Measurements from ENCODE around the gene CEMIP. TPM values are rescaled to one million over a fixed set of nuclear protein-coding genes. Genes with fewer than 3 reads are reported as not detected.

Gene CEMIP
- total and polyA plus RNA-seq, 2 experiments from 2014 or later, result 0.27 to 2.1 TPM

- Mint-ChIP-seq H3K27me3 (ENCODE audit: insufficient read depth, low read depth, poor library complexity) (peaks cover 4% of the 10 kb centered on the region), H3K36me3 (ENCODE audit: low read depth) (no peaks in the 10 kb centered on the region), H3K9me3 (no peaks in the 10 kb centered on the region), H3K27ac (no peak overlapping the region), H3K4me1 (peaks cover 25% of the 10 kb centered on the region), H3K4me3 (no peak overlapping the region)
- Histone ChIP-seq H3K4me3 (no peak overlapping the region), H3F3A (replicated peaks; ENCODE audit: low read depth) (no peaks in the 10 kb centered on the region), H3K9me2 (ENCODE audit: insufficient read depth) (no peaks in the 10 kb centered on the region), H3K79me2 (replicated peaks; ENCODE audit: insufficient read depth) (peaks cover 30% of the 10 kb centered on the region), H3K4me1 (ENCODE audit: insufficient read depth) (peaks cover 27% of the 10 kb centered on the region), H3K27me3 (ENCODE audit: insufficient read depth) (no peaks in the 10 kb centered on the region), H3K27ac (ENCODE audit: low read depth) (no peak overlapping the region), H4K20me1 (replicated peaks; ENCODE audit: insufficient read depth) (peaks cover 13% of the 10 kb centered on the region), H3K36me3 (ENCODE audit: insufficient read depth) (no peaks in the 10 kb centered on the region), H2AFZ (no peak overlapping the region), H3K4me2 (no peak overlapping the region)
- peak in 1 of 2 experiments; percentile 27; a peak in 1 of 4 replicates for TF ChIP-seq CTCF (conservative IDR thresholded peaks at IDR 0.05; ENCODE audit: low read depth in 2 of 2)
- TF ChIP-seq REST (IDR thresholded peaks at IDR 0.05; ENCODE audit: unreplicated experiment), result no peak
- no peak for TF ChIP-seq ZNF462 (CRISPR knock-in tag; IDR thresholded peaks at IDR 0.05)
- ATAC-seq (no peak), DNase-seq (ENCODE audit: low spot score) (no peak)
Observed at GRCh38 chr15:80991421-80991820, 212.3 kb downstream of the CEMIP start.
